ENCODE data around the gene TMEM37. TPM values are rescaled to one million over a fixed set of nuclear protein-coding genes. Genes with fewer than 3 reads are reported as not detected.
A peak's percentile ranks its signal among the peaks of the same experiment; 100 is the strongest.

Gene TMEM37
- total and polyA plus RNA-seq, 2 of the 13 experiments (the other 11 are each of a cell fraction or from before 2014, with no cell fraction given) = 37.7 to 115 TPM

- TF ChIP-seq TRIM22 (IDR thresholded peaks at IDR 0.05) (no peak), ZNF646 (CRISPR knock-in tag; IDR thresholded peaks at IDR 0.05) (no peak), ZNF724P (CRISPR knock-in tag; IDR thresholded peaks at IDR 0.05; ENCODE audit: borderline replicate concordance) (no peak), HES4 (CRISPR knock-in tag; IDR thresholded peaks at IDR 0.05; ENCODE audit: borderline replicate concordance) (no peak), MYPOP (CRISPR knock-in tag; IDR thresholded peaks at IDR 0.05) (no peak), ZNF101 (CRISPR knock-in tag; IDR thresholded peaks at IDR 0.05; ENCODE audit: borderline replicate concordance, low read depth) (no peak), ZNF44 (CRISPR knock-in tag; IDR thresholded peaks at IDR 0.05) (peak; percentile 41), MEIS1 (CRISPR knock-in tag; IDR thresholded peaks at IDR 0.05; ENCODE audit: borderline replicate concordance) (no peak), ZBTB7A (CRISPR knock-in tag; IDR thresholded peaks at IDR 0.05) (no peak), SPEN (CRISPR knock-in tag; IDR thresholded peaks at IDR 0.05; ENCODE audit: low read depth) (no peak), PRDM15 (CRISPR knock-in tag; IDR thresholded peaks at IDR 0.05) (no peak), MAFK (conservative IDR thresholded peaks at IDR 0.05 in 1 of 2, IDR thresholded peaks at IDR 0.05 in 1 of 2; ENCODE audit: low read length in 2 of 2) (peak; percentile 79 to 86), ZNF337 (CRISPR knock-in tag; IDR thresholded peaks at IDR 0.05; ENCODE audit: borderline replicate concordance, low read depth) (0 out of 2 replicates have a peak, but pooled peaks have one; percentile 36), SNAI1 (CRISPR knock-in tag; IDR thresholded peaks at IDR 0.05; ENCODE audit: borderline replicate concordance) (no peak), SIN3B (IDR thresholded peaks at IDR 0.05; ENCODE audit: low read length) (no peak)
- TF ChIP-seq, protein P1, sequence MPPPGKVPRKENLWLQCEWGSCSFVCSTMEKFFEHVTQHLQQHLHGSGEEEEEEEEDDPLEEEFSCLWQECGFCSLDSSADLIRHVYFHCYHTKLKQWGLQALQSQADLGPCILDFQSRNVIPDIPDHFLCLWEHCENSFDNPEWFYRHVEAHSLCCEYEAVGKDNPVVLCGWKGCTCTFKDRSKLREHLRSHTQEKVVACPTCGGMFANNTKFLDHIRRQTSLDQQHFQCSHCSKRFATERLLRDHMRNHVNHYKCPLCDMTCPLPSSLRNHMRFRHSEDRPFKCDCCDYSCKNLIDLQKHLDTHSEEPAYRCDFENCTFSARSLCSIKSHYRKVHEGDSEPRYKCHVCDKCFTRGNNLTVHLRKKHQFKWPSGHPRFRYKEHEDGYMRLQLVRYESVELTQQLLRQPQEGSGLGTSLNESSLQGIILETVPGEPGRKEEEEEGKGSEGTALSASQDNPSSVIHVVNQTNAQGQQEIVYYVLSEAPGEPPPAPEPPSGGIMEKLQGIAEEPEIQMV (CRISPR knock-in tag; IDR thresholded peaks at IDR 0.05; ENCODE audit: low read depth) = no peak
Observed at GRCh38 chr2:119408221-119408619, 23.4 kb upstream of the TMEM37 start (continued).

Measured in HepG2 (cell line).